Measurements from ENCODE around the gene XRCC1.
A peak's percentile ranks its signal among the peaks of the same experiment; 100 is the strongest.

Gene XRCC1

DNA sequence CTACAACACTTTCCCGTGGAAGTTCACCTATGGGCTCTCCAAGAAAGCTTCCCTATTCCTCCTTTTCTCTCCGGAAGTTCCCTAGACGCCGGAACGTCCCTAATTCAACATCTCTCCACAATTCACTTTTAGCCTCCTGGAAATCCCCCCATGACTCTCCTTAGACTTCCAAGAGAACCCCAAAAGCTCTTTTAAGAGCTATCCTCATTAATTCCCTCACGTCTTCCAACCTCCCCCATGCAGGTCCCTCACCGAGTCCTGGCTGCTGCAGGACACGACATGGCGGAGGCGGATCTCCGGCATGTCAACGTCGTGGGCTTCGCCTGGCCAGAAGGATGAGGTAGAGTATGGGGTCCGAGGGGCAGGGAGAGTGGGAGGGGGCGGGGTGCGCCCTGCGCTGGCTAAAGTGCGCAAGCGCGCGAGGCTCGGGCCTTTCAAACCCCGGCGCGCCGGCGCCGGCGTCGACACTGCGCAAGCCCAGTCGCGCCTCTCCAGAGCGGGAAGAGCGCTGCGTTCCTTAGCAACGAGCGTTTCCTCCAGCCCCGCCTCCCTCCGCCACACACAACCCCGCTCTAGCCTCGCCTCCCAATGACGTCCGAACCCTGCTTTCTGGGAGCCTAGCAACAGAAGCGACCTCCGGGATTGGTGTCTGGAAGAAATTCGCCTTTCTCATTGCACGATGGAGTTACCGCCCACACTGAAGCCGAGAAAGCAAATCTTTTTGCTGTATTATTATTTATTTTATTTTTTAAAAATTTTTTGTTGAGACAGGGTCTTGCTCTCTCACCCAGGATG is at the start of gene XRCC1, which contains the start of gene PINLYP:
XRCC1 (minus strand) TSS at position 372 of the 795 bp plus-strand sequence; CDS start at position 303, 69 bp downstream.
PINLYP (plus strand) TSS at position 646 of the 795 bp plus-strand sequence. CDS start 1,391 bp downstream, outside the sequence.
- intact Hi-C loops (cut with DNase I): loop anchor here (1.0 kb wide), 1 partner anchor 21 kb away; the partner anchor contains the start of genes IRGQ and ZNF576
- DNase-seq: peak; percentile 93 to 99 (median 98)

GRCh38 chr19:43624933-43625332 is 49.6 kb upstream of the XRCC1 start:
- intact Hi-C loops (cut with DNase I): no loop called here

DNA sequence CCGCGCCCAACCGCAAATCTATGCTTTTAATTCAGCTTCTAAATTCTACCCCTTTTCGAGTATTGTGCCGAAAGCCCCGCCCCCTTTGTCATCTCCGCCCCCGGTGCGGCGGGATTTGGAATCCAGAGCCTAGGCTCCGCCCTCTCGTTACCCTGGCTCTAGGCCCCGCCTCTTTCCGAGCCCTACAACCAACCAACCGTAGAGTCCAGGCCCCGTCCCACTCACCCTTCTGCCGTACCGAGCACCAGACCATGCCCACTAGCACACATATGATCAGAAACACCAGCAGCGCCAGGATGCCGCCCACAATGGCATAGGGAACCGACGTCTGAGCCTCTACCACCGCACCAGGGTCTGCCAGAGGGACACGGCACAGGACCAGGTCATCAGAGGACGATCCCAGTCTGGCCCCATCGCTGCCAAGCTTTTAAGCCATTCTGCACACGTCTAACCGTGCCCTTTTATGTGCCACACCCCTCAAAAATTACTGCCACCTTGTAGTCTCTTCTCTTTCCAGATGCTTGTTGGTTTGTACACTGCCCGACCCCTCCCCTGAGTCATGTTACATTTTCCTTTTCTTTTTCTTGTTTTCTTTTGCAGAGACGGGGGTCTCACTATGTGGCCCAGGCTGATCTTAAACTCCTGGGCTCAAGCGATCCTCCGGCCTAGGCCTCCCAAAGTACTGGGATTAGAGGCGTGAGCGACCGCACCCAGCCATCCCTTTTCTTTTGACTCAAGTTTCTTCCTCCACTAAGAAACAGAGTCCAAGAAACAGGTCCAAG is 48.8 kb upstream of the XRCC1 start:
- intact Hi-C loops (cut with DNase I): no loop called here
- DNase-seq: no peak

More at GRCh38 chr19:43624933-43625332, 49.6 kb upstream of the XRCC1 start:
- DNase-seq: peak in 14 of 42 donors; percentile 14 to 71 (median 36)

- intact Hi-C loops (cut with DNase I): no loop called here
Observed at GRCh38 chr19:43622956-43623355, 47.6 kb upstream of the XRCC1 start.

DNA sequence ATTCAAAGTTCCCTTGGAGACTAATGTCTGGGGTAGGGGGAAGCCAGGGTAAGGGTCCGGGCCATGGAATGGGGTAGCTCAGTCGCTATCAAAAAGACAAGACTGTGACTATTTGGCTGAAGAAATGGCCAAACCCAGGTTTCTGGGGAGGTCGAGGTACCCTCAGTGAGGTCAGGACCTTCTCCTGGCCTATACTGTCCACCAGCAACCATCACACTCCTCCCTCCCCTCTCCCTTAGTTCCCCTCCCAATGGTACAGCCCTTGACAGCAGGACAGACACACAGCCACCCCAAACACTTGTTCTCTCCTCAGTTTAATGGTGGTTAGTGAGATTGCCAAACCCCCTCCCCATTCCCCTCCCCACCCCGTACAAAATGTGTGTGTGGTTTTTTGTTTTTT is 46.7 kb upstream of the XRCC1 start:
- no peak for DNase-seq
- intact Hi-C loops (cut with DNase I): no loop called here

More at GRCh38 chr19:43622956-43623355, 47.6 kb upstream of the XRCC1 start:
- no peak for DNase-seq

GRCh38 chr19:43620061-43621001 is 45.0 kb upstream of the XRCC1 start:
- intact Hi-C loops (cut with DNase I): no loop called here
- DNase-seq: peak in 9 of 42 donors; percentile 89 to 96 (median 93)

DNA sequence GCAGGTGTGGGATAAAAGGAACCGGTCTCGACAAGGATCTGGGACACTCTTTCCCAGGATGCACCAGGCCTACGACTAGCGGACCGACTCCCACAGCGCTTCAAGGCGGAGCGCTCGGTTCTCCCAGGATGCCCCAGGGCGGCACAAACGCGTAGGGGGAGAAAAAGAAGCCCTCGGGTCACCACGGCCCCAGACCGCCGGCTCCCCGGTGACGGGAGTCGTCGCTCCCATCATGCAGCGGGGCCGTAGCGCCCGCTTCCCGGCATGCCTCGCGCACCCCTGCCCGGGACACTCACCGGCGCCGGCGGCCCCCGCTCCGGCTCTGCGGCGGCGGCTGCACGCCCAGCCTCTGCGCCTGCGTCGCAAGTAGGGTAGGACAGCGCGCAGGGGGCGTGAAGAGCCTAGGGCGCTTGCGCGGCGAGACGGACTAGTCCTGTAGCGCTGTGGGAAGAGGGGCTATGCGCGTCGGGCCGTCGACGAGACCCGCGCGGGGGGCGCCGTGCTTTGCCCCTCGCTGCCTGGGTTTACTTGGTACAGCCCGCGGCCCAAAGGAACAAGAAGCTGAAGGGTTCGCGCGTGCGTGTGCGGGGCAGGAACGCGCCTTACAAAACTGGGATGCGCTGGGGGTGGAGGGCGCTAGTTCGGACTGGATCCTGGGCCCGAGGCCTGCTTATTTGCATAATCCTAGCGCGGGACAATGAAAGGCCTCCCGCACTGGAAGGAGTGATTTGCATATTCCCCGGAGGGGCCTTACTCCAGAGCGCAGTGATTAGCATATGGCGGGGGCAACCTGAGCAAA is 44.1 kb upstream of the XRCC1 start, which contains the start of gene ZNF428:
ZNF428 (minus strand) TSS at position 368 of the 799 bp plus-strand sequence. CDS start 5,325 bp downstream, outside the sequence.
- peak; percentile 84 to 98 (median 94) for DNase-seq
- intact Hi-C loops (cut with DNase I): no loop called here

DNA sequence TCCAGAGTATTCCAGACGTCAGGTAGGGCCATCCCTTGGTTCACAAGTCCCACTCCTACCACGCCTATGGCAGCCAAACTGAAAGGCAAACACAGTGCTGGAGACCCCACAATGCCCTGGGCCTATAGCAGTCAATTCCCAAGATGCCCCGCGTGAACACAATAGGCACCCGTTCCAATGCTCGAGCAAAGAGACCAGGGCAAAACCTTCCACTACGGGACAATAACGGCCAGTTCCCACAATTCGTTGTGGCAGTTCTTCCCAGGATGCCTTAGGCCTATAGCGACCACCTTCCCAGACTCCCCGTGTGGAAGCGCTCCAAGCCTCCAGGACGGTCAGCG is 43.6 kb upstream of the XRCC1 start:
- intact Hi-C loops (cut with DNase I): no loop called here
- DNase-seq: peak in 12 of 42 donors; percentile 29 to 62 (median 50)

GRCh38 chr19:43616954-43617353 is 41.6 kb upstream of the XRCC1 start:
- intact Hi-C loops (cut with DNase I): no loop called here
- DNase-seq: no peak

GRCh38 chr19:43616306-43616705 is 41.0 kb upstream of the XRCC1 start:
- no peak for DNase-seq
- intact Hi-C loops (cut with DNase I): no loop called here

GRCh38 chr19:43612374-43612773 is 37.0 kb upstream of the XRCC1 start:
- no peak for DNase-seq
- intact Hi-C loops (cut with DNase I): no loop called here

GRCh38 chr19:43611788-43612187 is 36.5 kb upstream of the XRCC1 start, which contains the start of gene SRRM5:
TSS of gene SRRM5 (plus strand) at chr19:43612088. CDS start at chr19:43612122, 34 bp downstream.
- intact Hi-C loops (cut with DNase I): no loop called here
- no peak for DNase-seq

- DNase-seq: no peak
- intact Hi-C loops (cut with DNase I): no loop called here
Observed at GRCh38 chr19:43610493-43610892, 35.2 kb upstream of the XRCC1 start.

GRCh38 chr19:43609872-43610271 is 34.5 kb upstream of the XRCC1 start:
- DNase-seq: no peak
- intact Hi-C loops (cut with DNase I): no loop called here

- peak in 10 of 42 donors; percentile 14 to 63 (median 24) for DNase-seq
- intact Hi-C loops (cut with DNase I): no loop called here
Observed at GRCh38 chr19:43607238-43608205, 32.2 kb upstream of the XRCC1 start.

DNA sequence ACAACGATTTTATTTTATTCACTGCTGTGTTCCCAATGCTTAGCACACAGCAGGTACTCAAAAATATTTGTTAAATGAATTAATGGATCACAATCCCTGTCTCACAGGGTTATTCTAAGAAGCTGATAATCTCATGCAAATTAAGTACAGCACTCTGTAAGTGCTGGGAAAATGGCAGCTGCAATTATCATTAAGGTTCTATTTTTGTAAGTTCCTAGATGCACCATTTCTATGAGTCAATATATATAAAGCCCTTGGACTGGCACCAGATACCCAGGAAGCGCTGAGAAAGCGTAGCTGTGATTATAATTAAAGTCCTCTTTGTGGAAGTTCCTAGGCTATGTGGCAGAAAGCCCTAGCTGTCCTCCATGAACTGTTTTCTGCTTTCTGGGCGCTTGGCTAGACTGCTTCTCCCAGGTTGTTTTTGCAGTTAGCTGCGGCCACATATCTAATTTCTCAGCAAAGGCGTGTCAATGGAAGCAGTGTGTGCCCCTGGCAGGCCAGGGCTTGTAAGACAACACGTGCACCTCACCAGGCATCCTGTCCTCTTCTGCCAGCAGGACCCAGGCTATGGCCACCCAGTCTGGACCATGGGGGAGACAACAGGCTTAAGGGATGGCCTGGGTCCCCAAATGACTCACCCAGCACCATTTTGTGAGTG is 31.4 kb upstream of the XRCC1 start:
- peak in 5 of 42 donors; percentile 3 to 22 (median 13) for DNase-seq
- intact Hi-C loops (cut with DNase I): no loop called here

Data from head of caudate nucleus (tissue), 42 donors.